GM15510 (cell line): Measurements from ENCODE around the gene RNF26.

ENCODE experiments used
- POLR2A ChIP-seq: IDR thresholded peaks from 3 replicates; pipeline ENCODE4 v1.6.1; 2011; ENCODE audit warnings: borderline replicate concordance; ENCODE audit not compliant: insufficient read length; ENCODE audit errors: extremely low read depth

RNF26 gene

GRCh38 chr11:119351232-119351631, 16.9 kb downstream of the RNF26 start:
- TF ChIP-seq POLR2A = no peak

GRCh38 chr11:119352857-119353260, 18.5 kb downstream of the RNF26 start:
- TF ChIP-seq POLR2A = no peak

GRCh38 chr11:119355091-119355843, 20.9 kb downstream of the RNF26 start:
- TF ChIP-seq POLR2A = no peak

GRCh38 chr11:119356349-119357031, 22.2 kb downstream of the RNF26 start:
- TF ChIP-seq POLR2A = no peak

GRCh38 chr11:119357074-119357473, 22.7 kb downstream of the RNF26 start:
- no peak for TF ChIP-seq POLR2A

GRCh38 chr11:119359365-119360214, 25.3 kb downstream of the RNF26 start:
- TF ChIP-seq POLR2A = no peak

- TF ChIP-seq POLR2A = no peak
Observed at GRCh38 chr11:119361056-119361787, 26.9 kb downstream of the RNF26 start.

- TF ChIP-seq POLR2A = no peak
Observed at GRCh38 chr11:119361941-119362725, 27.8 kb downstream of the RNF26 start.

- no peak for TF ChIP-seq POLR2A
Observed at GRCh38 chr11:119362741-119363080, 28.4 kb downstream of the RNF26 start.

- no peak for TF ChIP-seq POLR2A
Observed at GRCh38 chr11:119363081-119363850, 28.9 kb downstream of the RNF26 start.

GRCh38 chr11:119363851-119364590, 29.7 kb downstream of the RNF26 start:
- TF ChIP-seq POLR2A = no peak

GRCh38 chr11:119365071-119365591, 30.8 kb downstream of the RNF26 start:
- no peak for TF ChIP-seq POLR2A

GRCh38 chr11:119366690-119367620, 32.6 kb downstream of the RNF26 start:
- no peak for TF ChIP-seq POLR2A
